Activated naive CD4-positive, alpha-beta T cell treated with anti-CD3 and anti-CD28 coated beads, Interleukin-2, amount 50 U/mL, for 24 hours (primary cell): ENCODE data around the gene RANBP17.
"Not testable (repeated sequence)": the region's sequence is repeated elsewhere in the genome, so short reads cannot be mapped to it uniquely, and the experiment has no call there.

Experiments
- H3K27ac Mint-ChIP-seq: one replicate; pipeline ENCODE4 v1.8.0; 2021; ENCODE audit warnings: mild to moderate bottlenecking, mixed read lengths
- H3K27me3 Mint-ChIP-seq: one replicate; pipeline ENCODE4 v1.8.0; 2021; ENCODE audit warnings: mixed read lengths
- H3K36me3 Mint-ChIP-seq: one replicate; pipeline ENCODE4 v1.8.0; 2021; ENCODE audit warnings: mixed read lengths
- H3K4me1 Mint-ChIP-seq: one replicate; pipeline ENCODE4 v1.8.0; 2021; ENCODE audit warnings: mixed read lengths
- H3K4me3 Mint-ChIP-seq: one replicate; pipeline ENCODE4 v1.8.0; 2021; ENCODE audit warnings: mild to moderate bottlenecking, mixed read lengths
- H3K9me3 Mint-ChIP-seq: one replicate; pipeline ENCODE4 v1.8.0; 2021; ENCODE audit warnings: mixed read lengths

RANBP17 gene

DNA sequence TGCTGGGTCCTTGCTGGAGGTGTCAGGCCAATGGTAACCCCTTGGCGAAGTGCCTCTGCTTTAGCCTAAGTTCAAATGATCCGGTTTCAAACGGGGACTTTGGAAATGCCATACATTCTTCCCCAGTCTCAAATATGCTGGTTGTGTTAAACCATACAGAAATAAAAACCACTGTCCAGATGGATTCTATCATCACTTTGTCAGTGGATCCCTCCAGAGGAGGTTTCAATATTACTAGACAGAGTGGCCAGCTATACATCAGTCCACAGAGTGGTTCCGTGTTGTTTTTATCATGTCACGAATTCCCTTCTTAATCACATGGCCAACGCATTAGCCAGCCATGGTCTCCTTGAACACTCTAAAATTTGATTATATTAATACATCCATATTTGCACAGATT, 7.3 kb upstream of the RANBP17 start:
- H3K27ac Mint-ChIP-seq, result no peak overlapping the region
- no peaks in the 10 kb centered on the region for H3K9me3 Mint-ChIP-seq
- H3K27me3 Mint-ChIP-seq, result peaks cover 5% of the 10 kb centered on the region
- no peaks in the 10 kb centered on the region for H3K36me3 Mint-ChIP-seq
- no peak overlapping the region for H3K4me3 Mint-ChIP-seq
- H3K4me1 Mint-ChIP-seq, result no peaks in the 10 kb centered on the region

DNA sequence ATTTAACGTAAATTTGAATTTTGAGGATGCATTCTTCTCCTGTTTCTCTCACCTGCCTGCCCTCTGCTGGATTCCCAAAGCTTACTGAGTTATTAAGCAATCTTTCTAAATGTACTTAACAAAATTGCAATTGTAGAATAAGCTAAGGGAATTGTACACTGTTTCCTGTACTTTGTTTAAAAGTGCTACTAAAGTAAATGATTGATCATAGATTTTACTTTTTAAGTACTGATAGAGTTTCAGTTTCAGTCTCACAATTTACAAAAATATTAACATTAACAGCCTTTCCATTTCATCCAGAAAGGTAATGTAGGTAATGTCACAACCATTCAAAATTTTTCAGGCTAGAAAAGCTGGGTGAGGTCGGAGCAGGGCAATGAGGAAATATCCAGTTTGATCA, 4.8 kb upstream of the RANBP17 start:
- Mint-ChIP-seq H3K4me1 (peaks cover 7% of the 10 kb centered on the region), H3K9me3 (peaks cover 12% of the 10 kb centered on the region), H3K27ac (no peak overlapping the region), H3K27me3 (peaks cover 16% of the 10 kb centered on the region), H3K4me3 (no peak overlapping the region), H3K36me3 (peaks cover 8% of the 10 kb centered on the region)

DNA sequence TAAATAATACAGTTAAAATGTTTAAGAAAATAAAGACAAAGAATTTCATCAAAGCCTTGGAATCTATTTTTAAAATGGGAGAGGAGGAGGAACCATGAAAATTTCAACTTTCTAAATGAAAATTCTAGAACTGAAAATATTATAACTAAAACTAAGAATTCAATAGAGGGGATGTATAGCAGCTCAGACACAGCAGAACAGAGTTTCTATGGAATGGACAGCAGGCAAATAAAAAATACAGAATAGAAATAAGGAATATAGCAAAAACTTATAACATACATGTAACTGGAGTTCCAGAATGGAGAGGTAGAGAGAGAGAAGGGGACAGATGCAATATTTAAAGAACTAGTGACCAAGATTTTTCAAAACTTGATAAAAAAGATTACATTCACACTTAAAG, 1.4 kb upstream of the RANBP17 start:
- Mint-ChIP-seq H3K4me3 (no peak overlapping the region), H3K36me3 (peaks cover 12% of the 10 kb centered on the region), H3K27me3 (peaks cover 37% of the 10 kb centered on the region), H3K9me3 (peaks cover 20% of the 10 kb centered on the region), H3K27ac (no peak overlapping the region), H3K4me1 (peaks cover 14% of the 10 kb centered on the region)

DNA sequence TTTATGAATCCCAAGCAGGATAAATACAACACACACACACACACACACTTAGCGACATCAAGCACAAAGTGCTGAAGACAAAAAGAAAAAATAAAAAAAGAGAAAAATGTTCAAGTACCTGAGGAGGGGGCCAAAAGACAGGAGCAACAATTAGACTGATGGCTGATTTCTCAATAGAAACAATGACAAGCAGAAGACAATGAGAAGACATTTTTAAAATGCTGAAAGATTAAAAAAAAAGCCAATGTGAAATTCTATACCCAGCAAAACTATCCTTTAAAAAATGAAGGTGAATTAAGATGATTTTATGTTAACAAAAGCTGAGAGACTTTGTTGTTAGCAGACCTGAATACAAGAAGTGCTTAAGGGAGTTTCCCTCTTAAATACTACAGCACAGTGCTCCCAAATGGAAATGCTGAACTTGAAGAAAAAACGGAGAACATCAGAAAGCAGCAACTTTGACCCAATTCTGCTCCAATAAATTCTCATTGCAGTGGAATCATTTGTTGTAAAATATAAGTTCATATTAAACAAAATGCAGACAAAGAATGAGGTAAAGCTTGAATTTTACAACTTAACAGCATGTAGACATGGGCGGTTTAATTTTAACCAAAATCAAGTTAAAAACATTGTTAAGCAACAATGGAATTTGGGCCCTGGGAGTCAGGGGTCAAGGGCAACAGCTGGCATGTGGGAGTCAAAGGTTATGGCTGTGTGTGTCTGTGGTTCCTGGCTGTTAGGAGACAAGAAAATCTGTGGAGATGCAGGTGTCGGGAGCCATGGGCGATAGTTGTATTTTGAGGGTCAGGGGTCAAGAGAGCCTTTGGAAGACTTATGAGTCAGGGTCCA, 776 bp upstream of the RANBP17 start:
- Mint-ChIP-seq H3K27ac (no peak overlapping the region), H3K36me3 (peaks cover 12% of the 10 kb centered on the region), H3K4me3 (peak overlapping the region; percentile 62)

DNA sequence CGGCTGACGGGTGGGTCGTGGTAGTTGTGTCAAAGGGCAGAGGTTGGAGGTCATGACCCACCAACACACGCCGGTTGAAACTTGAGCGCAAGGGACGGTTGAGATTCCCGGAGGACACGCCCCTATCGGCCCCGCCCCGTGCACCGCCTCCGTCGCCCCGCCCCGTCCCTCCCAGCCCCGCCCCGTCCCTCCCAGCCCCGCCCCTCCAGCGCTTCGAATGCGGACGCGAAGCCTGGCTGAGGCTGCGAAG, 226 bp upstream of the RANBP17 start:
- peaks cover 14% of the 10 kb centered on the region for H3K4me1 Mint-ChIP-seq
- peak overlapping the region; percentile 62 for H3K4me3 Mint-ChIP-seq
- H3K27me3 Mint-ChIP-seq, result peaks cover 37% of the 10 kb centered on the region
- peaks cover 20% of the 10 kb centered on the region for H3K9me3 Mint-ChIP-seq
- H3K36me3 Mint-ChIP-seq, result peaks cover 12% of the 10 kb centered on the region
- no peak overlapping the region for H3K27ac Mint-ChIP-seq

More for the DNA sequence above, 776 bp upstream of the RANBP17 start:
- Mint-ChIP-seq H3K27me3 (peaks cover 37% of the 10 kb centered on the region), H3K4me1 (peaks cover 14% of the 10 kb centered on the region), H3K9me3 (peaks cover 20% of the 10 kb centered on the region)

DNA sequence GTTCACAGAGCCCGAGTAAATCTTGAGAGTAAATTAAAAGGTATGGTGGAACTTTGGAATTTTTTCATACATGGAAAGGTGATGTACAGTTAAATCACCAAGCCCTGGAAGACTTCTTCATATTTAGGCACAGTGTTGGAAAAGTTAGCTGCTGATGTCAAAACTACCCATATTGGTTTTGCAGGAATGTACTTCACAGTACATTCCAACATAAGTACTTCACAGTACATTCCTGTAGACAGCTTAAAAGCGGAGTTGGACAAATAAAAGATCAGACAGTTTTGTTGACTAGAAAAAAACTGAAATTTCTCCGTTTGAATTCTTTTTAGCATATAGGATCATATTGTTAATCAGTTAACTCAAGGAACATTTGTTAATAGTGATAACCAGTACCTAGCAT, 1.8 kb downstream of the RANBP17 start:
- H3K36me3 Mint-ChIP-seq, result peaks cover 12% of the 10 kb centered on the region
- no peak overlapping the region for H3K27ac Mint-ChIP-seq
- no peak overlapping the region for H3K4me3 Mint-ChIP-seq
- peaks cover 20% of the 10 kb centered on the region for H3K9me3 Mint-ChIP-seq
- peaks cover 35% of the 10 kb centered on the region for H3K27me3 Mint-ChIP-seq
- H3K4me1 Mint-ChIP-seq, result peaks cover 14% of the 10 kb centered on the region

DNA sequence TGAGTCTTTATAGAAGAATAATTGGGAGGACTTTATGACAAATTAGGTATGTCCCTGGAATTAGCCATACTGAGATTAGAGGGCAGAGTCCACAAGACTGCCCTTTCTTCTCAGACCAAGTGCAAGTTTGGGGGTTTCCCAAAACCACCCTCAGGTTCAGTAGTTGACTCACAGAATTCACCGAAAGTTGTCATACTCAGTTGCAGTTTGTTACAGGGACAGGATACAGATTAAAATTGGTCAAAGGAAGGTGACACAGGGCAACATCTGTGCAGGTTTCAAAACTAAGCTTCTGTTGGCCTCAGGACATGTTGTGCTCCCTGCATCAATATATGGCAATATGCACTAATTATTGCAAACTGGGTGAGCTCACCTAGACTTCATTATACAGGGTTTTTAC, 3.8 kb downstream of the RANBP17 start:
- Mint-ChIP-seq H3K4me1 (peaks cover 14% of the 10 kb centered on the region), H3K4me3 (no peak overlapping the region), H3K36me3 (peaks cover 9% of the 10 kb centered on the region), H3K27me3 (peaks cover 30% of the 10 kb centered on the region), H3K27ac (no peak overlapping the region), H3K9me3 (peaks cover 17% of the 10 kb centered on the region)

DNA sequence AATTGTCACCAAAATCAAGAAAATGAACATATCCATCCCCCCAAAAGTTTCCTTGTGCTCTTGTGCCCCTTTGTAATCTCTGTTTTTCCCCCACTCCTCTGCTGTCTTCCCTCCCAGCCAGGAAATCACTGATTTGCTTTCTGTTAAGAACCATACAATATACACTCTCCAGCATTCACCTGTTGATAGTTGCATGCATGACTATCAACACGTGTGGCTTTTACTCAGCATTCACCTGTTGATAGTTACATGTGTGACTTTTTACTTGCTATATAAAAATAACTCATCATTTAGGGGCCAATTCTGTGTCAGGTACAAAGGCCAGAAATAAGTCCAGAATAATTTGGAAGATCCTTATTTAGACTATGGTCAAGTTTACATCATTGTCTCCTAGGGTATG, 6.0 kb downstream of the RANBP17 start:
- H3K4me3 Mint-ChIP-seq, result no peak overlapping the region
- no peak overlapping the region for H3K27ac Mint-ChIP-seq
- peaks cover 18% of the 10 kb centered on the region for H3K27me3 Mint-ChIP-seq
- H3K9me3 Mint-ChIP-seq, result peaks cover 4% of the 10 kb centered on the region
- peaks cover 3% of the 10 kb centered on the region for H3K4me1 Mint-ChIP-seq
- H3K36me3 Mint-ChIP-seq, result peaks cover 2% of the 10 kb centered on the region

DNA sequence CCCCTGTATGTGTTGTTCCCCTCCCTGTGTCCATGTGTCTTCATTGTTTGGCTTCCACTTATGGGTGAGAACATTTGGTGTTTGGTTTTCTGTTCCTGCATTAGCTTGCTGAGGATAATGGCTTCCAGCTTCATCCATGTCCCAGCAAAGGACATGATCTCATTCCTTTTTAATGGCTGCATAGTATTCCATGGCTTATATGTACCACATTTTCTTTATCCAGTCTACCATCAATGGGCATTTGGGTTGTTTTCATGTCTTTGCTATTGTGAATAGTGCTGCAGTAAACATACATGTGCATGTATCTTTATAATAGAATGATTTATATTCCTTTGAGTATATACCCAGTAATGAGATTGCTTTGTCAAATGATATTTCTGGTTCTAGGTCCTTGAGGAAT, 8.6 kb downstream of the RANBP17 start:
- not testable (repeated sequence) for H3K4me3 Mint-ChIP-seq, H3K4me1 Mint-ChIP-seq, H3K27ac Mint-ChIP-seq, H3K27me3 Mint-ChIP-seq, H3K36me3 Mint-ChIP-seq
- peaks cover 10% of the 10 kb centered on the region for H3K9me3 Mint-ChIP-seq

DNA sequence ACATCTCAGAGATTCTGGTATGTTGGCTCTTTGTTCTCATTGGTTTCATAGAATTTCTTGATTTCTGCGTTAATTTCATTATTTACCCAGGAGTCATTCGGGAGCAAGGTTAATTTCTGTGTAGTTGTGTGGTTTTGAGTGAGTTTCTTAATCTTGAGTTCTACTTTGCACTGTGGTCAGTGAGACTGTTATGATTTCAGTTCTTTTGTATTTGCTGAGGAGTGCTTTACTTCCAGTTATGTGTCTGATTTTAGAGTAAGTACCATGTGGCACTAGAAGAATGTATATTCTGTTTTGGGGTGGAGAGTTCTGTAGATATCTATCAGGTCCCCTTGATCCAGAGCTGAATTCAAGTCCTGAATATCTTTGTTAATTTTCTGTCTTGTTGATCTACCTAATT, 12.2 kb downstream of the RANBP17 start:
- Mint-ChIP-seq H3K36me3 (peaks cover 3% of the 10 kb centered on the region), H3K4me3 (no peak overlapping the region), H3K27ac (peak overlapping the region; percentile 21), H3K4me1 (no peaks in the 10 kb centered on the region), H3K9me3 (peaks cover 10% of the 10 kb centered on the region), H3K27me3 (no peaks in the 10 kb centered on the region)

DNA sequence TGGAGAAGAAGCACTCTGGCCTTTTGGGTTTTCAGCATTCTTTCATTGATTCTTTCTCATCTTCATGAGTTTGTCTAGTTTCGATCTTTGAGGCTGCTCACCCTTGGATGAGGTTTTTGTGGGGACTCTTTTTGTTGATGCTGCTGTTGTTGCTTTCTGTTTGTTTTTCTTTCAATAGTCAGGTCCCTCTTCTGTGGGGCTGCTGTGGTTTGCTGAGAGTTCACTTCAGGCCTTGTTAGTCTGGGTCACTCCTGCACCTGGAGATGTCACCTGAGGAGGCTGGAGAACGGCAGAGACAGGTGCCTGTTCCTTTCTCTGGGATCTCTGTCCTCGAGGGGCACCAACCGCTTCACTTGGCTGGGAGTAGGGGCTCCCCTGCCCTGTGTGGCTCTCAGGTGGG, 14.0 kb downstream of the RANBP17 start:
- no peaks in the 10 kb centered on the region for H3K27me3 Mint-ChIP-seq
- no peaks in the 10 kb centered on the region for H3K4me1 Mint-ChIP-seq
- H3K36me3 Mint-ChIP-seq, result peaks cover 3% of the 10 kb centered on the region
- no peak overlapping the region for H3K27ac Mint-ChIP-seq
- no peak overlapping the region for H3K4me3 Mint-ChIP-seq
- H3K9me3 Mint-ChIP-seq, result peaks cover 10% of the 10 kb centered on the region

DNA sequence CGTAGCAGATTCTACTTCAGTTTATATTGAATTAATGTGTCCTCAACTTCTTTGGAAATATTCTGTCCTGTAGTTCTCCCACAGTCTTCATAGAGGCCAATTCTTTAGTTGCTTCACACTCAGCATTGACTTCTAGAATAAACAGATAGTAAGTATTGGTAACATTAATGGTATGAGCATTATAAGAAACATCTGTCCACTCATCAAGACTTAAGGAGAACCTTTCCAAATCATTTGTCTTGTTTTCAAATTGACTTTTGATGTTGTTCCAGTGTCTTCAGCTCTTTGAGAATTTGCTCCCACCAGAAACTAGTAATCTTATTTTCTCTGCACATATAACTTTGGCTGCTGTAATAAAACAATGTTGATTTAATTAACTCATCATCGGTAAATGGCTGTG, 18.3 kb downstream of the RANBP17 start:
- no peaks in the 10 kb centered on the region for H3K36me3 Mint-ChIP-seq
- no peak overlapping the region for H3K27ac Mint-ChIP-seq
- H3K27me3 Mint-ChIP-seq, result no peaks in the 10 kb centered on the region
- H3K4me3 Mint-ChIP-seq, result no peak overlapping the region
- no peaks in the 10 kb centered on the region for H3K4me1 Mint-ChIP-seq
- no peaks in the 10 kb centered on the region for H3K9me3 Mint-ChIP-seq

DNA sequence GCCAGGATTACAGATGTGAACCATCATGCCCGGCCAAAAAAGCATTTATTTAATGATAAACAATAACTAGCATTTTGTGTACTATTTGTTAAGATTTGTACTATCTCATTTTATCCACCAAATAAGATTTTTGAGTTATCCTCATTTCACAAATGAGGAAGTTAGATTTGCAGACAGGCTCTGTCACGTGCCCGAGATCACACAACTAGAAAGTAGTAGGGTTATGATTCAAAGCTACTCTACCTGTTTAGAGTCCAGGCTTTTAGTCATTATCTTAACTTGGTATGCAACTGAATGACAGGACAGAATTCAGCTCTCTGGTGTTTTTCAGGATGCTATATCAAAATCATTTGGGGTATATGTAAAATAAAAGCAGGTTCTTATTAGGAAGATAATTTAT, 20.5 kb downstream of the RANBP17 start:
- Mint-ChIP-seq H3K27me3 (no peaks in the 10 kb centered on the region), H3K4me3 (no peak overlapping the region), H3K4me1 (no peaks in the 10 kb centered on the region), H3K9me3 (no peaks in the 10 kb centered on the region), H3K27ac (no peak overlapping the region), H3K36me3 (no peaks in the 10 kb centered on the region)

DNA sequence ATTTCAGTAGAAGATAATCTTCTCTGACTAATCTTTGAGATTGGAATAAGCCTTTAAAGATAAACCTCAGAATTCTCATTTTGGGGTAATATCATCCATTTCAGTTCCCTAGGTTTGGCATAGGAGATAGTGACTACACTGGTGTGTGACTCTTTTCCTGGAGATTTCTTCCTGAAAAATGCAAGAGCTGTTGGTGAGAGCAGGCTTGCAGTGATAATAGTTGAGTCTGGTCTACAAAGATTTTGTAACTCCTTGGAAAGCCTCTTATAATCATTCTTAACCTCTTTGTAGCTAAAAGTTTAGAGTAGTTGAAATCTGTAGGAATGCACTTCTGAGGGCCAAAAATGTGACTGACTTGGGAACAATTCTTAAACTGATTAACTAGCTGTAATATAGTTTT, 23.4 kb downstream of the RANBP17 start:
- Mint-ChIP-seq H3K27ac (no peak overlapping the region), H3K9me3 (no peaks in the 10 kb centered on the region), H3K4me1 (no peaks in the 10 kb centered on the region), H3K4me3 (no peak overlapping the region), H3K36me3 (no peaks in the 10 kb centered on the region), H3K27me3 (peaks cover 2% of the 10 kb centered on the region)

DNA sequence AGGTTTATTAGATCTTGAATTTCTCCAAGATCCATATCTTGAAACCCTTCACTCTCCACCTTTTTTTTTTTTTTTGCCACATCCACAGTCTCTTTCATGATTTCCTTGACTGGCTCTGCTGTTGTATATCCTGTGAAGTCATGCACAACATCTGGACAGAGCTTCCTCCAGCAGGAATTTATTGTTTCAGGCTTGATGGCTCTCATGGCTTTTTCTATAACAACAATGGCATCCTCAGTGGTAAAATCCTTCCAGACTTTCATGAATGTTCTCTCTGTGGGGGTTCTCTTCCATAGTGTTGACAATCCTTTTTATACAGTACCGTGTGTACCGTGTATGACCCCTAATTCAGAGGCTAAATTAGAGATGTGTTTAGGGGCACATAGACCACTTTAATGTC, 24.0 kb downstream of the RANBP17 start:
- H3K27ac Mint-ChIP-seq, result no peak overlapping the region
- H3K9me3 Mint-ChIP-seq, result no peaks in the 10 kb centered on the region
- H3K36me3 Mint-ChIP-seq, result no peaks in the 10 kb centered on the region
- H3K4me3 Mint-ChIP-seq, result no peak overlapping the region
- H3K4me1 Mint-ChIP-seq, result no peaks in the 10 kb centered on the region
- H3K27me3 Mint-ChIP-seq, result peaks cover 2% of the 10 kb centered on the region

DNA sequence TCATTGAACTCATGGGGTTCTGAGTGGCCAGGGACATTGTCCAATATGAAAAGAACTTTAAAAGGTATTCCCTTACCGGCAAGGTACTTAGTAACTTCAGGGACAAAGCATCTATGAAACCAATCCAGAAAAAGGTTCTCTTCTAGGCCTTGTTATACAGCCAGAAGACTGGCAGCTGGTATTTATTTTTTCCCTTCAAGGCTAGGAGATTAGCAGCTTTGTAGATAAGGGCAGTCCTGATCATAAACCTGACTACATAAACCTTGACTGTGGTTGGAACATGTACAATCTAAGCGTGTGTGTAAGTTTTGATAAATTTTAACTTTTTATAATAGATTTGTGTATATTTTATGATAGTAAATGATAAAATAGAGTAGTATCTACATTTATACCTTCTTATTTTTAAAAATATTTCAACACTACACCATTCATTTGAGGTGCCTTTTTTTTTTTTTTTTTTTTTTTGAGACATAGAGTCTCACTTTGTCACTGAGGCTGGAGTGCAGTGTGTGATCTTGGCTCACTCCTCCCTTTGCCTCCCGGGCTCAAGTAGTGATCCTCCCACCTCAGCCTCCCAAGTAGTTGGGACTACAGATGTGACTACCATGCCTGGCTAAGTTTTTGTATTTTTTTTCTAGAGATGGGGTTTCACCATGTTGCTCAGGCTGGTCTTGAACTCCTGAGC, 24.5 kb downstream of the RANBP17 start:
- Mint-ChIP-seq H3K4me1 (no peaks in the 10 kb centered on the region), H3K27ac (no peak overlapping the region), H3K4me3 (no peak overlapping the region), H3K36me3 (no peaks in the 10 kb centered on the region), H3K9me3 (no peaks in the 10 kb centered on the region), H3K27me3 (peaks cover 2% of the 10 kb centered on the region)

DNA sequence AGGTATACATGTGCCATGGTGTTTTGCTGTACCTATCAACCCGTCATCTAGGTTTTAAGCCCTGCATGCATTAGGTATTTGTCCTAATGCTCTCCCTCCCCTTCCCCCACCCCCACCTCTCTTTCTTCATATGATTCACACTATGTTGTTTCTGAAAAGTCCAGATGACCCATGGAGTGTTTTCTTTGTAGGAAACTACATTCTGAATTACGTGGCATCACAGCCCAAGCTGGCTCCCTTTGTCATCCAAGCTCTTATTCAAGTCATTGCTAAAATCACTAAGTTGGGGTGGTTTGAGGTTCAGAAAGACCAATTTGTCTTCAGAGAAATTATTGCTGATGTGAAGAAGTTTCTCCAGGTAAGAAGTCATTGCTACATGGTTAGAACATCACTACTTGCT, 30.4 kb downstream of the RANBP17 start:
- no peaks in the 10 kb centered on the region for H3K9me3 Mint-ChIP-seq
- peaks cover 2% of the 10 kb centered on the region for H3K27me3 Mint-ChIP-seq
- no peaks in the 10 kb centered on the region for H3K4me1 Mint-ChIP-seq
- no peaks in the 10 kb centered on the region for H3K36me3 Mint-ChIP-seq
- no peak overlapping the region for H3K4me3 Mint-ChIP-seq
- no peak overlapping the region for H3K27ac Mint-ChIP-seq
